A549 (cell line): Measurements from ENCODE around the gene NPTXR.

Experiments used
- BCL3 ChIP-seq: fragments of >200 bp; sonication (Bioruptor Twin); formaldehyde crosslinking; IDR thresholded peaks from 3 replicates; pipeline ENCODE4 v1.6.1; 2016
- CTCF ChIP-seq: fragments of >200 bp; sonication (Bioruptor Twin); formaldehyde crosslinking; IDR thresholded peaks from 3 replicates; pipeline ENCODE4 v1.5.1; 2016
- EP300 ChIP-seq, 2 experiments: fragments of >200 bp; sonication (Bioruptor Twin); formaldehyde crosslinking; IDR thresholded peaks; 2 replicates in 1 of 2; 3 replicates in 1 of 2; pipeline ENCODE4 v1.6.1; 2016 to 2017
- HOXA7 ChIP-seq: fragments of 250-450 bp; sonication (Bioruptor Pico); IDR thresholded peaks from 2 replicates; pipeline ENCODE4 v1.5.0; 2020; ENCODE audit warnings: mild to moderate bottlenecking, moderate library complexity
- MAFK ChIP-seq: fragments of 450-650 bp; IDR thresholded peaks from 2 replicates; pipeline ENCODE4 v1.6.1; 2014; ENCODE audit not compliant: partially characterized antibody
- MAZ ChIP-seq: fragments of 150-350 bp; IDR thresholded peaks from 2 replicates; pipeline ENCODE4 v1.6.1; 2014; ENCODE audit warnings: antibody characterized with exemption, low read depth, low read length, borderline replicate concordance
- NFE2L2 ChIP-seq: fragments of 150-350 bp; conservative IDR thresholded peaks from 2 replicates; pipeline ENCODE4 v1.6.1; 2014; ENCODE audit warnings: low read length
- NPAS2 ChIP-seq: fragments of 250-450 bp; sonication (Bioruptor Pico); IDR thresholded peaks from 2 replicates; pipeline ENCODE4 v1.8.0; 2022; ENCODE audit warnings: mild to moderate bottlenecking, moderate library complexity, borderline replicate concordance
- POLR2A ChIP-seq: IDR thresholded peaks from 2 replicates; pipeline ENCODE4 v1.6.1; 2012; ENCODE audit warnings: mild to moderate bottlenecking, low read length
- RCOR1 ChIP-seq: fragments of 150-350 bp; IDR thresholded peaks from 2 replicates; pipeline ENCODE4 v1.6.1; 2014; ENCODE audit warnings: antibody characterized with exemption, low read length, low read depth
- SMC3 ChIP-seq: fragments of >200 bp; sonication (Bioruptor Twin); formaldehyde crosslinking; IDR thresholded peaks from 3 replicates; pipeline ENCODE4 v1.6.1; 2018; ENCODE audit warnings: inconsistent platforms

DNA sequence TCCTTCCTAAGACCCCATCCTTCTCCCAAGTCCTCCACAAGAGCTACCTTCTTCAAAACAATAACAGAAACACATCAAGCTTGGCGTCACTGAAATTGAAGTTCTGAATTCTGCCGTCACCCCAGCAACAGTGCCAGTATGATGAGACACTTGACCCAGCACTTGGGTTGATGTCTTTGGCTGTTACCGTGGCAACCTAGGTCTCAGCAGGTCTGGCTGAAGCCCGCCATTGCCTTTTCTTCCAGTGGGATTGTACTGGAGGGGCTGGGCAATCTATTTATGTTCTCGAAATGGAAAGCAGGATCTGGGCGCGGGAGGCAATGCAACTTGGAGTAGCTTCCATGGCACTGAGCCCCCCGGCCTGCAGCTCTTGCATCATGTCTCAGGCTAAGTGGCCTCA is 23.8 kb downstream of the NPTXR start:
- no peak for TF ChIP-seq POLR2A
- no peak for TF ChIP-seq CTCF
- no peak for TF ChIP-seq MAZ
- TF ChIP-seq NFE2L2, result no peak
- no peak for TF ChIP-seq EP300 (IDR thresholded peaks at IDR 0.05)
- TF ChIP-seq SMC3, result no peak
- TF ChIP-seq NPAS2 (CRISPR knock-in tag), result no peak
- TF ChIP-seq RCOR1, result no peak
- no peak for TF ChIP-seq HOXA7 (CRISPR knock-in tag)
- no peak for TF ChIP-seq BCL3
- TF ChIP-seq MAFK, result no peak
